GM21723 (cell line): Measurements from ENCODE around the gene CSNK1D.
"Not testable (repeated sequence)": the region's sequence is repeated elsewhere in the genome, so short reads cannot be mapped to it uniquely, and the experiment has no call there.

ENCODE experiments used
- ATAC-seq: cut with Tn5 transposase; IDR thresholded peaks from one replicate; pipeline ENCODE4 v1.9.1; 2021; ENCODE audit warnings: mild to moderate bottlenecking, moderate library complexity; ENCODE audit not compliant: unreplicated experiment

CSNK1D gene

GRCh38 chr17:82199496-82199895 is 74.0 kb downstream of the CSNK1D start:
- ATAC-seq: no peak

DNA sequence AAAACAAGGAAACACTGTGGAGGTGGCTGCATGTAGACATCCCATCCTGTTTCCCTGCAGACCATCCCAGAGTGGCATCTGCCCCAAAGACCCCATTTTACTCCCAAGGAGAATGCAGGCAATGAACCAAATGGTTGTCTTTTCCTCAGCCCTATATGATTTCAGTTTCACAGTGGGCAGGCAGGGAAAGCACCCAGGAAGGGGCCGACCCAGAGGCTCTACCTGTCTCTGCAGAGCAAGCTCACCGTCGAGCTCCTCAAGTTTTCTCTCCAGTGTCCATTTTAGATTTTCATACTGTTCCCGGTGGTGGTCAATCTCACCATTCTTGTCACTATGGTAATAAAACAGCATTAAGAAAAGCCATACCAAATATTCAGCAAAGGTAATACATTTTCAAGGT is 75.4 kb downstream of the CSNK1D start:
- no peak for ATAC-seq

DNA sequence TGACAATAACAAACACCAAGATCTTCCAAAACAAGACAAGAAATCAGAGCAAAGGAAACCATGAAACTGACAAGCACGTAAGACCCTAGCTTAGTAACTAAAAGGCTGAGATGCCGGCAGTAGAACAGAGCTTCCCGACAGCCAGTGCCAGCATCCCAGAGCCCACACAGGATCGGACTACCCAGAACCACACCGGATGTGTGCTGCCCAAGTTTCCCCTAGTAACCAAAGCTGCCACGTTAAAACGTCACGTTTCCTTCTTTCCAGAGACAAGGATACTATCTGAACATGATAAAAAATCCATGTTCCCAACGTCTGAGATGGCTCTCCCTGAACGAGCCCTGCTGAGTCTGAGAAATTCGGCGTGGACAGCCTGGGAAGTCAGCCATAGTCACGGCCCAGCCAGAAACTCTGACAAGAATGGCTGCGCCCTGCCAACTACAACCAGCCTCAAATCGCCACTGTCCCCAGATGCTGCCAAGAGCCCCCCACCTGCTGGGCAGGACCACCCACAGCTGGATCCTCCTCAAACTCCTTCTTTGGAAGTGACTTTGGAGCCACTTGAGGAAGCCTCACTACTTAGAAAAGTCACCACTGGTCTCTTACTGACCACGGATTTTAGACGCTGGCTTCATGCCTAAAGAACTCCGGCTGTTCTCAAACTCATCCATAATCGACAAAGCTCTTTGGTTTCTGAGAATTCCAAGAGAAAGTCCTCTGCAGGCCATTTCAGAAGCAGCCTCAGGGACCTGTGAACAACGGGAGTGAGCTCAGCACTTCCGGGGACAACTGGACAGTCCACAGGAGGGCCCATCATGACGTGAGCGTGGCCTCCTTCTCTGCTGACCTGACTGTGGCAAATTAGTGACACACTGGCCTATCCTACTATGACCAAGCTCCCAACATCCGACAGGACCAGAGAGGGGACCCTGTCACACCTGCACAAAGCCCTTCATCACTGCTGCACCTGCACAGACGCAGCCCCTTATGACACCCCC is 77.5 kb downstream of the CSNK1D start:
- no peak for ATAC-seq

DNA sequence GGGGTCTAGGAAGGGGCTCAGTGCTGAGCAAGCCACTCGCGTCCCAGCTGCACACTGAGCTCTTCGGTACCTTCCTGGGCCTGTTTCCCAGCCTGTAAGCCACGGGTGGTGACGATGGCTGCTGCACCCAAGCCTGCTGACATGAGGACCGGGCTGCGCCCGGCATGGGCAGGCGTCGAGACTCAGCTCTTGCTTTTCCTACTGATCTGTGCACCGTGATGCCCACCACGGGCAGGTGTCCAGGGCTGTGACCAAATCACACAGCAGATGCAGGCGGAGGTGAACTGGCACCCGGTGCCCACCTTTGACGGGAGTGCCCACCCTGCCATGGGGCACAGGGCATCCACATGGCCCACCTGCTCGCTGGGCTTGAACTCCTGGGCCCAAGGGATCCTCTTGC is 78.7 kb downstream of the CSNK1D start:
- no peak for ATAC-seq

DNA sequence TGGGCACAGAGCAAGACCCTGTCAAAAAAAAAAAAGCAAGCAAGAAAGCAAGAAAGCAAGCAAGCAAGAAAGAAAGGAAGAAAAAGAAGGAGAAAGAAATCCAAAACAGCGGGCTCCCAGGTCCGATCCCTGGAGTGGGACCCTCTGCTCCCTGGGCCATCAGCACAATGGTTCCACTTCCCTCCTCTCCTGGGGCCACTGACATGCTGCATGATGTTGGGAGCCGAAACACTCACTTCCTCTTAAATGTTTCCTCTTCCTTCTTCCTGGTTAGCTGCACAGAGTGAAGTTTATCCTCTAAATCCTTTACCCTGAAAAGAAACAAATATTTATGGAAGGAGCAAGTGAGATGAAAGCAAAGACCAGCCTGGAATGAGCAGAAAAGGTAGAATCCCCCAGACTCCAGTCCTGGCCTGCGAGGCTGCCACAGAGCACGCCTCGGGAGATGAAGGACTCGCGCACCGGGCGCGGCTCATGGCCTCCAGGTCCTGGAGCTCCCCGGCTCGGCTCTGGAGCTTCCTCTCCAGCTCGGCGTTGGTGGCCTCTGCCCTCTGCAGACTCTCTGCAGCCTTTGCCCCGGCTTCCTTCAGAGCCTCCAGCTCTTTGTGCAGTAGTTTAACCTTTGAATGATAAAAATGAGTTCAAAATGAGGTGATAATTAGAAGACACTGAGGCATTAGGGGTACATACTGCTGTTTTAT is 79.8 kb downstream of the CSNK1D start:
- no peak for ATAC-seq

DNA sequence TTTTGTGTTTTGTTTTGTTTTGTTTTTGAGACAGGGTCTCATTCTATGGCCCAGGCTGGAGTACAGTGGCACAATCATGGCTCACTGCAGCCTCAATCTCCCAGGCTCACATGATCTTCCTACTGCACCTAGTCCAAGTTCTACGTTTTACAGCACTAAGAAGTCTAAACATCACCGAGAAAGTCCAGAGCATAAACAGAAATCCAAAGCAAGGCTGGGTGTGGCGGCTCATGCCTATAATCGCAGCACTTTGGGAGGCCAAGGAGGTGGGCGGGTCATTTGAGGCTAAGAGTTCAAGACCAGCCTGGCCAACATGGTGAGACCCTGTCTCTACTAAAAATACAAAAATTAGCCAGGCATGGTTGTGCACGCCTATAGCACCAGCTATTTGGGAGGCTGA is 80.5 kb downstream of the CSNK1D start:
- not testable (repeated sequence) for ATAC-seq
